RWPE2 (cell line): ENCODE data around the gene EEFSEC.

Experiments
- ATAC-seq: fragments of 200-7000 bp; cut with Tn5 transposase; 3 replicates; pipeline ENCODE4 v1.9.1; 2021; ENCODE audit warnings: low read depth
- DNase-seq: peaks from one replicate; pipeline ENCODE4 v3.0.0-alpha.2; 2020; ENCODE audit warnings: low spot score
- H3K27ac ChIP-seq: fragments of 450-650 bp; 2 replicates; pipeline ENCODE4 v1.5.1; 2017; ENCODE audit warnings: mild to moderate bottlenecking; ENCODE audit not compliant: poor library complexity, severe bottlenecking
- H3K27me3 ChIP-seq: fragments of 250-450 bp; sonication (Bioruptor Pico); 2 replicates; pipeline ENCODE4 v1.5.1; 2021; ENCODE audit warnings: mild to moderate bottlenecking, moderate library complexity; ENCODE audit not compliant: insufficient read depth, poor library complexity, severe bottlenecking
- H3K36me3 ChIP-seq: fragments of 250-450 bp; sonication (Bioruptor Pico); 2 replicates; pipeline ENCODE4 v1.5.1; 2020; ENCODE audit warnings: low read depth, mild to moderate bottlenecking, moderate library complexity
- H3K4me1 ChIP-seq: fragments of 250-450 bp; sonication (Bioruptor Pico); 2 replicates; pipeline ENCODE4 v1.5.1; 2021; ENCODE audit warnings: mild to moderate bottlenecking, moderate library complexity; ENCODE audit not compliant: insufficient read depth, poor library complexity, severe bottlenecking
- H3K4me3 ChIP-seq: fragments of 250-450 bp; sonication (Bioruptor Pico); 2 replicates; pipeline ENCODE4 v1.5.1; 2021; ENCODE audit warnings: mild to moderate bottlenecking, moderate library complexity; ENCODE audit not compliant: severe bottlenecking
- H3K9me3 ChIP-seq: fragments of 250-450 bp; sonication (Bioruptor Pico); 2 replicates; pipeline ENCODE4 v1.5.1; 2021; ENCODE audit warnings: mild to moderate bottlenecking, moderate library complexity; ENCODE audit not compliant: severe bottlenecking
- TF ChIP-seq, protein P1 (sequence below): fragments of 450-650 bp; IDR thresholded peaks from one replicate; pipeline ENCODE4 v1.5.1; 2017; ENCODE audit warnings: mild to moderate bottlenecking, moderate library complexity; ENCODE audit not compliant: poor library complexity, severe bottlenecking

EEFSEC gene

DNA sequence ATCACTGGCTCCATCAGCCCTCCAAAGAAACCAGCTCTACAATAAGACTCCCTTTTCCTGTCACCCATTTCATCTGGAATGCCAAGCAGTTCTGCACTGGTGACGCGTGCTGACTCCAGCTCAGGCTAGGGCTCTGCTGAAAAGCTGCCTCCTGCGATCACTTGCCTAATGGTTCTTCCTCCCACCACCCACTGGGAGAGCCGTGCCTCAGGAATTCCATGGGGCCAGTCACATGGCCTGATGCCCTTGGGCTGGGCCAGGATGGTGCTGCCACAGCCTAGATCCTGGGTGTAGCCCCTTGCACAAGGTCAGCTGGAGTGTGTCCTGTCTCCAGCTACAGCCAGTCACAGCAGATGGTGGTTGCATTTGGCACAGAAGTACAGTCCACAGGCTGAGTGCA lies 214.5 kb downstream of the EEFSEC start:
- Histone ChIP-seq H3K9me3 (no peaks in the 10 kb centered on the region), H3K27ac (no peak overlapping the region), H3K27me3 (no peaks in the 10 kb centered on the region), H3K4me3 (no peak overlapping the region), H3K36me3 (no peaks in the 10 kb centered on the region), H3K4me1 (no peaks in the 10 kb centered on the region)
- DNase-seq (no peak), ATAC-seq (peak; percentile 26; the same call in 1 of the 3 replicates)
- TF ChIP-seq, protein P1, sequence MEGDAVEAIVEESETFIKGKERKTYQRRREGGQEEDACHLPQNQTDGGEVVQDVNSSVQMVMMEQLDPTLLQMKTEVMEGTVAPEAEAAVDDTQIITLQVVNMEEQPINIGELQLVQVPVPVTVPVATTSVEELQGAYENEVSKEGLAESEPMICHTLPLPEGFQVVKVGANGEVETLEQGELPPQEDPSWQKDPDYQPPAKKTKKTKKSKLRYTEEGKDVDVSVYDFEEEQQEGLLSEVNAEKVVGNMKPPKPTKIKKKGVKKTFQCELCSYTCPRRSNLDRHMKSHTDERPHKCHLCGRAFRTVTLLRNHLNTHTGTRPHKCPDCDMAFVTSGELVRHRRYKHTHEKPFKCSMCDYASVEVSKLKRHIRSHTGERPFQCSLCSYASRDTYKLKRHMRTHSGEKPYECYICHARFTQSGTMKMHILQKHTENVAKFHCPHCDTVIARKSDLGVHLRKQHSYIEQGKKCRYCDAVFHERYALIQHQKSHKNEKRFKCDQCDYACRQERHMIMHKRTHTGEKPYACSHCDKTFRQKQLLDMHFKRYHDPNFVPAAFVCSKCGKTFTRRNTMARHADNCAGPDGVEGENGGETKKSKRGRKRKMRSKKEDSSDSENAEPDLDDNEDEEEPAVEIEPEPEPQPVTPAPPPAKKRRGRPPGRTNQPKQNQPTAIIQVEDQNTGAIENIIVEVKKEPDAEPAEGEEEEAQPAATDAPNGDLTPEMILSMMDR: no peak

DNA sequence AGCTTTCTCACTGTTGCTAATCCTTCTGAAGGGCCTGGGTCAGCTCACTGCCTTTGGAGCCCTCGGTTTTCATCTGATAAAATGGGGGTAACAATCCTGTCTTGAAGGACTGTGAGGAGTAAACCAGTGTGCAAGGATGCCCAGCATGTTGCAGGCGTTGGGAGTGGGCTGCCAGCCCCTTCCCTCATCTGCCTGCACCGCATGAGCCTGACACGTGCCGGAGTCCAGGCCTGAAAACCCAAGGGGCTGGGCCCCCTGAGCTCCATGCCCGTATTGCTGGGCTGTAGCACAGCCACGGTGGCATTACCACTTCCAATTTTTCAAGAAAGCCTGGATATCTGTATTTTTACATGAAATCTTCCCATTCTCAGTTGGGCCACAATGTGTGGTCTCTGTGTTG lies 215.3 kb downstream of the EEFSEC start:
- ATAC-seq: no peak
- no peak overlapping the region for H3K4me3 ChIP-seq
- no peak for DNase-seq

DNA sequence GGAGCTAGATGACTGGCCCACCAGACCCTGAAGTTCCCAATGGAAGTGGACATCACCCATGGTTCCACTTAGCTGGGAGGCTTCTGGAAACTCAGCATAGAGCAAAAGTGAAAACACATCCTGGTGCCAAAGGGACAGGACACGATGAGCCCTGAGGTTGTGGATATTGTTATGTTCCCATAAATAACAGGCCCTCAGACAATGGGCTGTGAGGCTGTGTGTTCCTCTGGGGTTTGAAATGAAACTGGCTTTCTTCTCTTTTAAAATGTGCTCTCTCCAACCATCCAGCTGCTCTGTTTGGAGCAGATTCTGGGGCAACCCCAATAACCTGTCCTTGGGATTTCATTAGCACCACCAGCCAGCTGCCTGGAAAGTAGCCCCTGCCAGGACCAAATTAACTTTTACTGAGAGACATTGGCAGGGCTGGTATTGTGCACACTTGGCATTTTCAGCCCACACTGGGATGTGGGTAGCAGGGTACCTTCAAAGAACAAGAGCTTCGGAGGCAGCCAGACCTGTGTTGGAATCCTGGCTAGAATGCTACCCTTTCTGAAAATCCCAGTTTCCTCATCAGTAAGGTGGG lies 215.9 kb downstream of the EEFSEC start:
- no peak overlapping the region for H3K27ac ChIP-seq
- TF ChIP-seq, protein P1: no peak

More for the DNA sequence above, 215.3 kb downstream of the EEFSEC start:
- Histone ChIP-seq H3K27me3 (no peaks in the 10 kb centered on the region), H3K27ac (no peak overlapping the region), H3K9me3 (no peaks in the 10 kb centered on the region), H3K36me3 (no peaks in the 10 kb centered on the region), H3K4me1 (no peaks in the 10 kb centered on the region)
- TF ChIP-seq, protein P1: no peak

DNA sequence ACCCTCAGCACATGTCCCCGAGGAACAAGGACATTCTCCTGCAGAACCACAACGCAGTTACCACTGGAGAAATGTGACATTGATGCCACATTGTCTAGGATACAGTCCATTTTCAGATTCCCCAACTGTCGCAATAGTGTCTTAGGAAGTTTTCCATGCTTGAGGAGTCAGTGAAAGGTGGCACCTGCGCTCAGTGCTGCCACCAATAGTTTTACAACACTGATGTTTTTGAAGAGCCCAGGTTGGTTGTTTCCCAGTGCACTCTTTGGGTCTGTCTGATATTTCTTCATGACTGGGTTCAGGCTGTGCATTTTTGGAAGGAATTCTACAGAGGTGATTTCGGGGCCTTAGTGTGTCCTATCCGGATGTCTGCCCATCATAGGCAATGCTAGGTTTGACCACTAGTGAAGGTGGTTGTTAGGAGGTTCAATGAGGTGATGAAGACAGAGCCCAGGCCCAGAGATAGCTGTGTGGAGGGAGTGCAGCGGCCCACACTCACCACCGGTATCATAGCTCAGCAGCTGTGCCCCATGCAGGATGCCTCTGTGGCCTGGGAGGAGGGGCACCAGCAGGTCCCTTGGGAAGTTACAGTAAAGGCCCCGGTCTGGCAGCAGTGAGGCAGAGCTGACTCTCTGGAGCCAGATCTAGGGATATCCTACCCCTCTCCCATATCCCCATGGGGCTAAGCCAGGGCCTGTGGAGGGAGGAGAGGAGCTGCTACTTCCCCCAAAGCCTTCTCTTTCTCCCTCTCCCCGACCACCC lies 216.8 kb downstream of the EEFSEC start:
- ATAC-seq (no peak), DNase-seq (no peak)
- no peaks in the 10 kb centered on the region for H3K4me1 ChIP-seq
- H3K27me3 ChIP-seq: no peaks in the 10 kb centered on the region
- TF ChIP-seq, protein P1: no peak
- H3K27ac ChIP-seq: no peak overlapping the region
- H3K36me3 ChIP-seq: no peaks in the 10 kb centered on the region
- H3K4me3 ChIP-seq: no peak overlapping the region
- no peaks in the 10 kb centered on the region for H3K9me3 ChIP-seq

More for the DNA sequence above, 215.9 kb downstream of the EEFSEC start:
- DNase-seq (no peak), ATAC-seq (no peak)
- H3K4me1 ChIP-seq: no peaks in the 10 kb centered on the region
- H3K27me3 ChIP-seq: no peaks in the 10 kb centered on the region
- H3K9me3 ChIP-seq: no peaks in the 10 kb centered on the region
- no peaks in the 10 kb centered on the region for H3K36me3 ChIP-seq
- H3K4me3 ChIP-seq: no peak overlapping the region

DNA sequence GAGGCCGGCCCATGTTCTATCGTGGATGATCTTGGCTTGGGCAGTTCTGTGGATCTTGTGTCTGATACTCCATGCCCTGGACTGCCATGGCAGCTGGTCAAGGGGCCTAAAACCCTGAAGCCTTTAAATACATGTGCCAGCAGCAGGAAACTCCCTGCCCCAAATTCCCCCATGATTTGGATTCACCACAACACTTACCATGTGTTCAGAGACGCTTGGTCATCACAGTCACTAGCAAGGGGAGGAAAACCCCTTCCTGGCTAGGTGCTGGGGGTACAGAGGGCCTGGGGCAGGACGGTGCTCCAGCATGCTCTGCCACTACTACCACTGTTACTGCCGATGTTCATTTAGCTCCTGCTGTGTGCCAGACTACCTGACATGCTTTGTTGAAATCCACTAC lies 219.0 kb downstream of the EEFSEC start:
- Histone ChIP-seq H3K9me3 (no peaks in the 10 kb centered on the region), H3K4me1 (no peaks in the 10 kb centered on the region), H3K27ac (no peak overlapping the region), H3K4me3 (no peak overlapping the region), H3K27me3 (no peaks in the 10 kb centered on the region), H3K36me3 (no peaks in the 10 kb centered on the region)
- TF ChIP-seq, protein P1: no peak
- DNase-seq (no peak), ATAC-seq (no peak)
